ENCODE measurements around the gene MAPRE3.

Gene MAPRE3

DNA sequence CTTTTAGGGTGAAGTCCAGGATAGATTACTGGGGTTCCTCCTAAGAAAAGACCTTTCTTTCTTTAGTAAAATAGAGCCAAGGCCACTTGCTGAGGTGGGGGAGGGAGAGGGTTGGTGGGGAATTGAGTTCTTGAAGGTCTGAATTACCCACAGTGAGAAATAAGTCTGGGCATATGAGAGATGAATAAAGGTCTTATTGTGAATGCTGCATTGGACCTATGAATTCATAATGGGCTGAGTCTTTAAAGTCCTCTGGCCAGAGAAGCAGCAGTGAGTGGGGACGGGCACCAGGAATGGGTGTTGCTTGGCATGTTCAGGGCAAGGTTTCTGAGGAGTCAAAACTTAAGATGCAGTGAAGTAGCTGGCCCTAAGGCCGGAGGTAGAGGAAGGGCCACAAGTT lies 10.5 kb downstream of the MAPRE3 start:
- in situ Hi-C loops (cut with HindIII; ENCODE audit: low sequenced_read_pairs): loop anchor here (5.0 kb wide), 1 partner anchor 86 kb away; no protein-coding TSS in a partner anchor

DNA sequence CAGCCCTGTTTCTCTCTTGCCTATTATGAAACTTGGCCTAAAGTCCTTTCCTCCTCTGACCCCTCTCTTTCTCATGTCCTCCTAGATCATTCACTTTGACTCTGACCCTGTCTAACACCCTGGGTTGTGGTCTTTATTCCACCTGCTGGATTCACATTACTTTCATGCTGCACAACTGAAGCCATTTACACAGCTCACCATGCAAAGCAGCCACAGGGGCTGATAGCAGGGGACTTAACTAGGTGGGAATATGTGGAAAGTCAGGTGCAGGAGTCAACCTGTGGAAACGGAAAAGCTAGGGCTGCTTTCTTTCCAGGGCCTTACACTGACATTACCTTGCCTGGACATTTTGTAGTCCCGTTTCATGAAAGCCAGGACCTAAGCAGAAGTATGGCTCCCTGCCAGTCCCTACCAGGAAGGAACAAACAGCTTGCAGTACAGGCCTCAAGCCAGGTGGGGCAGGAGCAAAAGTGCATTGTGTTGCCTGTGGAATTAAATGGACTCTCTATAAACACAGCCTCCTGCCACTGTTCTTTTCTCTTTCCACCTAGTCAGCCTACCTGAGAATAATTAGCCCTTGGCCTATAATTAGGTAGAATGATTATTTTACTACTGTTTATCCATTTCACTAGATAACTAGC lies 11.8 kb downstream of the MAPRE3 start:
- in situ Hi-C loops (cut with HindIII; ENCODE audit: low sequenced_read_pairs): loop anchor here (5.0 kb wide), 1 partner anchor 85 kb away; no protein-coding TSS in a partner anchor

DNA sequence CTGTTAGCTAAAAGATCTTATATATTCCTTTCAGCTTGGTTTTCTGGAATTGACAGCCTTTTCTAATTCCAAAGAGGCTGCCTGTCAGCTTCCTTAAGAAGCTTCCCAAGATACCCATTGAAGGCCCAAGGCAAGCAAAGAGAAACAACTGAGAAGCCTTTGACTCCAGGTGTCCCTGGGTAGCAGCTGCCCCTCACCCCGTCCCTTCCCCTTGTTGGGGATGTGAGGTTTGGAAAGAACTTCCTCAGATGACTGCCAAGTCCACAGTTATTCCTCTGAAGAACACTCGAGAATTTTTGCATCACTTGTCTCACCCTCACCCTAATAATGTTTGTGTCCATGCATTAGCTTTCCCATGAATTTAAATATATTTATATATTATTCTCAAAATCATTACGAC lies 13.3 kb downstream of the MAPRE3 start:
- in situ Hi-C loops (cut with HindIII; ENCODE audit: low sequenced_read_pairs): loop anchor here (5.0 kb wide), 1 partner anchor 84 kb away; no protein-coding TSS in a partner anchor

DNA sequence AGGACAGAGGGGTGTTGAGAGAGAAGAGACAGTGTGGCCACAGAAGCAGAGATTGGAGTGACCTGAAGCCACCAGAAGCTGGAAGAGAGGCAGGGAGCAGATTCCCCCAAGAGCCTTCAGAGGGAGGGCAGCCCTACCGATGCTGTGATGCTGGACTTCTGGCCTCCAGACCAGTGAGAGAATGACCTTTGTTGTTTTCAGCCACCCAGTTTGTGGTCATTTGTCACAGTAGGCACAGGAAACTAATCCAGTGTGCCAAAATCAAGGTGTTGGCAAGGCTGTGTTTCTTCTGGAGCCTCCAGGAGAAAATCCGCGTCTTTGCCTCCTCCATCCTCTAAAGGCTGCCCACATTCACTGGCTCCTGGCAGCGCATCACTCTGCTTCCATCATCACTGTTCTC lies 15.4 kb downstream of the MAPRE3 start:
- in situ Hi-C loops (cut with HindIII; ENCODE audit: low sequenced_read_pairs): no loop called here

DNA sequence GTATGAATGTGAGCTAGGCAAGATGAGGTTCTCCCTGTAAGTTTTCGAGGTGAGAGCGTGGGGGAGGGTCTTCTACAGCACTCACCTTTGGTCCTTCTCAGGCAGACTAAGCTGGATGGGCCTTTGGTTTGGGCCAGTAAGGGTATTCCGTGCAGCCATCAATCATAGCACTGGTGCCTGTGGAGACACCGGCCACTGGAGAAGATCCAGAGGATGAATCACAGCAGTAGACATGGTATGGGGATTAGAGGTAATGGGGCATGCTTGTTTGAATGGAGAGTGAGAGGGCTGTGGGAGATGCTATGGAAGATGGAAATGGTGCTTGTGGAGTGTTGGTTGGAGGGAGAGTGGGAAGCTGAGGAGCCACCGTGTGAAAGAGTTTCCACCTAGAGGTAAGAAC lies 16.1 kb downstream of the MAPRE3 start:
- in situ Hi-C loops (cut with HindIII; ENCODE audit: low sequenced_read_pairs): no loop called here

DNA sequence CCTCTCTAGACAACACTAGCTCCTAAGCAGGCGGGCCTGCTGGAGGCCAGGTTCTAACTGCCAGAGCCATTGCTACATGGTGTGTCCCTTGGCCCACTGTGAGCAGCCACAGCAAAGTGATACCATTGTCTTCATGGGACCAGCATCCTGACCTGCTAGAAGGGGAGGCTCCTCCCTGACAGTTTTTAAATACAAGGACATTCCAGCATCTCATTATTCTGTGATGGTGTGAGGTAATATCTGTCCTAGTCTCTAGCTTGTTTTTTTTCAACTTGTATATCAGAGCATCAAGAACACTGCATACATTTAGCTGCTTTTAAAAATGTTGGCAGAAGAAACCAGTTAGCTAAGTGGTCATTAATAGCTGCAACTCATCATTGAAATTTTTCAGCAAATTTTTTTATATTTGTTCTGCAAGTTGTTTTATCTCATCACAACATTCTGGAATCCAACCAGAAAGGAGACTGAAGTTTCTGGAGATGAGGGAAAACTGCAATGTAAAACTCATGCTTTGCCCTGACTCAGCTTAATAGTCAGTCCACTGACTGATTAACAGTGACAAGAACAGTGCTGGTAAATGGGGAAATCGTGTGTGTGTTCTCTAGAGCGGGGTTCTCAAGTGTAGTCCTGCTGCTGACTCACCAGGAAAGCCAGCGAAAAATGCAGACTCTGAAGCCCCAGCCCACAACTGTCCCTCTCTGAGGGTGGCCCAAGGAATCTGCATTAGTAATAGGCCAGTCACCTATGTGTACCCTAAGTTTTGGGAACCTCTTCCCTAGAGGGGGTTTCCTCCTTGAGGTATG lies 17.8 kb downstream of the MAPRE3 start:
- in situ Hi-C loops (cut with HindIII; ENCODE audit: low sequenced_read_pairs): no loop called here

DNA sequence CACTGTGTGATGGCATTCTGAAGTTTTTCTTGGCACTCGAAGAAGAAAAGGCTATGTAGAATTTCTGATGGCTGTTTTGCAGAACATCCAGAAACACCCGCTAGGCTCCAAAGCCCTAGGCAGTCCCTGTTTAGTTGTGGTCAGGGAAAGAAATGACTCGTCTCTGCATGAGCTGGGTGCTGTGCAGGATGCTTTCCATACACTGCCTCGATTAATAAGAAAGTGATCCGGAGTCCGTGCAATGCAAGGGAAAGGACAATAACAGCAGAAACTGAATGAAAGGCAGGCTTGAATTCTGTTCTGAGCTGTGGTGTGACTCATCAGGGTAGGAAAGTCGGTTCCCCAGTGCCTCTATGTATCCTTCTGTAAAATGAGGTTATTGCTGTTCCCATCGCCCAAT lies 18.7 kb downstream of the MAPRE3 start:
- in situ Hi-C loops (cut with HindIII; ENCODE audit: low sequenced_read_pairs): no loop called here

DNA sequence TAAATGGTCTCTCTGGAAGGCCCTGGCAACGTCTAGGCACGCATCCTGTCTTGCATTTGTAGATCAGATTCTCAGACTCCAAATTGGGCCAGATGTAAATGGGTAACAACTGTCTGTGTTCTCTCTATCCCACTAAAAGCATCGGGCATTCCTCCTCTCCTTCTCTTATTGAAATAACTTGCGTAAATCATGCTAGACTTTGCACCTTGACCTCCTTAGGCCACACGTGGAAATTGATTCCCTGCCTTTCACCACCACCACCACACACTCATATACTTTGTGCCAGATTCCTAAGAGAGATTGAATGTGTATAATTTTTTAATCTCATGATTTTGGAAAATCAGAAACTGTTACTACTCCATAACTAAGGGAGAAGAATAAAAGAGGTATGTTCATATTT lies 21.3 kb downstream of the MAPRE3 start:
- in situ Hi-C loops (cut with HindIII; ENCODE audit: low sequenced_read_pairs): no loop called here

DNA sequence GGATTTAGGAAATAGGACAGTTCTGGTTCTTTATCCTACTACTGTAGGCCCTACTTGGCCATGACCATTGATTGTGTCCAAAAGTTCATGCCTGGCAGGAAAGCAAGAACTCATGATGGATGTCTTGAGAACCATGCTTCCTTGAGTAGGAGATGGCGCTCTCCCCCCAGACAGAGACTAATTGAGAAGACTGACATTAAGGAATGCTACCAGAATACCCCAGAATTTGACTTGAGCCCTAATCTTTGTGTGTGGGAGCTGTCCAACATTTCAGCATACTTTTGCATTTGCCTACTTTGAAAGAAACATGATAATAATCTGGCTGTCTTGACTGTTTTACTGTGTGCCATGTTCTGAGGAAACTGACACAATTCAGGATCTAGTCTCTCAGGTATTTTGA lies 23.3 kb downstream of the MAPRE3 start:
- in situ Hi-C loops (cut with HindIII; ENCODE audit: low sequenced_read_pairs): no loop called here

DNA sequence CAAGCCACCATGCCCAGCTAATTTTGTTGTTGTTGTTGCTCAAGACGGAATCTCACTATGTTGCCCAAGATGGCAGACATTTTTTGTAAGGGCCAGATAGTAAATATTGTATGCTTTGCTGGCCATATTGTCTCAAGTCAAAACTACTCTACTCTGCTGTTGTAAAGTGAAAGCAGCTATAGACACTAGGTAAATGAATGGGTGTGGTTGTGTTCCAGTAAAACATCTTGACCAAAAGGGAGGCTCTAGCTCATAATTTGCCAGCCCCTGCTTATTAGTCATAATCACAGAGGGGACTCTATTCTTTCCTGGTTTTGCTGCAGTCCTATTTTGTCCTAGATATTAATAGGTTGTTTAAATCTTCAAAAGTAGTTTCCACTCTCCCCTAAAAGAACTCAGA lies 24.5 kb downstream of the MAPRE3 start:
- in situ Hi-C loops (cut with HindIII; ENCODE audit: low sequenced_read_pairs): no loop called here

DNA sequence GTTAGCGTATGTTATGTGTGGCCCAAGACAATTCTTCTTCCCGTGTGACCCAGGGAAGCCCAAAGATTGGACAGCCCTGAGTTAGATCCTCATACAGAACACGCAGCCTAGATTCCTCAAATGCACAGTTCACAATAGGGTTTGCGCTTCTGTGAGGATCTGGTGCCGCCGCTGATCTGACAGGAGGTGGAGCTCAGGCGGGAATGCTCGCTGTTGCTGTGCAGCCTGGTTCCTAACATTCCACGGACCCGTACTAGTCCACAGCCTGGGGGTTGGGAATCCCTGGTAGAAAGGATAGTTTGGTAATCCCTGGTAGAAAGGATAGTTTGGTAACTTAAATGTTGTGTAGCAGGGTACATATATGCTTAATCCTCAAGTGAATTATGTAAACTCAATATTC lies 27.0 kb downstream of the MAPRE3 start:
- in situ Hi-C loops (cut with HindIII; ENCODE audit: low sequenced_read_pairs): no loop called here

DNA sequence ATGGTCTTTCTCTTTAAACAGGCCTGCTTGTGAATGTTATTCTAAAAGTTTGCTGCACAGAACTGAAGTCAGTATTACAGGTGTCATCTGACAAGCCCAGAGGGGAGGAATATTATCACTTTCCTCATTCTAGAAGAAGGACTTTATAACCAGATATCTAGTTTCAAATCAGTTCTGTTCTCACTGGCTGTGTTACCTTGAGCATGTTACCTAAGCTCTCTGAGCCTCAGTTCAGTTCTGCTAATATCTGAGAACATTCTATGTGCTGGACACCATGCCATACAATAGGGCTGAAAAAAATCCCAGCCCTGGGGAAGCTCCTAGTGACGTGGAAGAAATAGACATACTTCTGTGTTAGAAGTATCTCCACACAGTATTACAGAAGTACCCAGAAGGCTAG lies 27.9 kb downstream of the MAPRE3 start:
- in situ Hi-C loops (cut with HindIII; ENCODE audit: low sequenced_read_pairs): no loop called here

DNA sequence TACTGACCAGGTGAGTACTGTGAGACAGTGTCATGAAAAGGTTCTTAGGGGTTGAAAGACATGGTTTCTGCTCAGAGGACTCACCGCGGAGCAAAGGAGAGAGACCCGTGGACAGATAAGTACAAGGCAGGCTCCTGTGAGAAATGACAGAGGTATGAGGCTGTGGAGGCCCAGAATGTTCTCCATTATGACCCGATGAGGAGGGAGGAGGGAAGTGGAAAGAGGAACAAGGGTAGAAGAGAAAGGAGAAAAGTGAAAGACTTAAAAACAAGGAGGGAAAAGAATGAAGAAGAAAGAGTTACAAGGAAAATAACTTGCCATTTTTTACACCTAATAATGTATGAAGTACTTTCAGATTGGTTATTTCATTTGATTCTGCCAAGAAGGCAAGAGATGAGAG lies 29.8 kb downstream of the MAPRE3 start:
- in situ Hi-C loops (cut with HindIII; ENCODE audit: low sequenced_read_pairs): no loop called here

DNA sequence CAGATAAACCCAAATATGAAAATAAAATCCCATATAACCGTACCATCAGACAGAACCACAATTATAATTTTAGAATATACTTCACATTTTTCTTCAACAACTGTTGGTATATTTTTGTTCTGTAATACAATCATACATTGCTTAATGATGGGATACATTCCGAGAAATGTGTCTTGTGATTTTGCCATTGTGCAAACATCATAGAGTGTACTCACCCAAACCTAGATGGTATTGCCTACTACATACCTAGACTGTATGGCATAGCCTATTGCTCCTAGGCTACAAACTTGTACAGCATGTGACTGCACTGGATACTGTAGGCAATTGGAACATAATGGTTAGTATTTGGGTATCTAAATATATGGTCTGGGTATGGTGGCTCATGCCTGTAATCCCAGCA lies 30.6 kb downstream of the MAPRE3 start:
- in situ Hi-C loops (cut with HindIII; ENCODE audit: low sequenced_read_pairs): no loop called here

DNA sequence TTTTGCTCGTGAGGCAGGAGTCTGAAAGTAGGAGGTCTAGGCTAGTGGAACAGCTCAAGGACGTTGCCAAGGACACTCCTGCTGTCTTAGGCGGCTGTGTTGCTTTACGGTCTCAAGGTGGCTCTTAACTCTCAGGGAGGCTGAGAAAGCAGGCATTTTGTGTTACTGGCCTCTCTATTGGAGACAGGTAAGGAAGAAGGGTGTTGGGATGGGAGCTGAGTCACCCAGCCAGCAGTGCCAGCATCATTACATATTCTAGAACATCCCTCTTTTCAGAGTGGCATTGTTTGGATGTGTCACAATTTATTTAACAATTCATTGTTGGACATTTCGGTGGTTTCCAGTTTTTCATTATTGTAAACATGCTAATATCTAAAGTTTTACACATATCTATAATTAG lies 31.5 kb downstream of the MAPRE3 start:
- in situ Hi-C loops (cut with HindIII; ENCODE audit: low sequenced_read_pairs): no loop called here

DNA sequence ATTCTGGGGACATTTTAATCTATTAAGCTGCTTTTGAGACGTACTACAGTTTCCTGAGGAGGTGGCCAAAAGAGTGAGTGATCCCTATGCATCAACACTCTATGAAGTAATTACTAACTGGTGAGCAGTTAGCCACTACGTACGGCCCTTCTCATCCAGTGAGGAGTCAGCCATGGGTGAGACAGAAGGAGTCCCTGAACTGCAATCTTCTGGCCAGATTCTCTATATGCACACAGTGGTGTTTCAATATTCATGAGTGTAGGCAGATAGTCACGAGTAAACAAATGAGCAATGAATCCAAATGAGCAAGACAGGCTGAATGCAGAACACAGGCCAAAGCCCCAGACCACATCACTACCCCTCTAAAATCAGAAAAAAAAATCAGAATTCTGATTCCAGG lies 32.6 kb downstream of the MAPRE3 start:
- in situ Hi-C loops (cut with HindIII; ENCODE audit: low sequenced_read_pairs): no loop called here

DNA sequence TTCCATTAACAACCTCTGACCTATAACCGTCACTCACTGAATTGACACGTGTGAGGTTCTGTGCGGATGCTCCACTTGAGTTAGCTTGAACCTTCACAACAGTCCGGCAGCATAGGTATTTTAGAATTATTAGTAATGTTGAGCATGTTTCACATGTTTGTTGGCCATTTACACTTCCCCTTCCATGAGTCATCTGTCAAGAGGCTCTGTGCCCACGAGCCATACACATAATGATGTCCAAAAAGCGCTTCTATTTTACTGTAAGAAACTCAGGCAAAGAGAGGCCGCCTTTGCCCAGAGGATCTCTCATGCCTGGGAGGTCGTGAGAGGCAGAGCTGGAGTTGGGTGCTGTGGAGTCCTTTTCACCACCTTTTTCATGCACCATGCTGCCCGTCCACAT lies 33.4 kb downstream of the MAPRE3 start:
- in situ Hi-C loops (cut with HindIII; ENCODE audit: low sequenced_read_pairs): no loop called here

DNA sequence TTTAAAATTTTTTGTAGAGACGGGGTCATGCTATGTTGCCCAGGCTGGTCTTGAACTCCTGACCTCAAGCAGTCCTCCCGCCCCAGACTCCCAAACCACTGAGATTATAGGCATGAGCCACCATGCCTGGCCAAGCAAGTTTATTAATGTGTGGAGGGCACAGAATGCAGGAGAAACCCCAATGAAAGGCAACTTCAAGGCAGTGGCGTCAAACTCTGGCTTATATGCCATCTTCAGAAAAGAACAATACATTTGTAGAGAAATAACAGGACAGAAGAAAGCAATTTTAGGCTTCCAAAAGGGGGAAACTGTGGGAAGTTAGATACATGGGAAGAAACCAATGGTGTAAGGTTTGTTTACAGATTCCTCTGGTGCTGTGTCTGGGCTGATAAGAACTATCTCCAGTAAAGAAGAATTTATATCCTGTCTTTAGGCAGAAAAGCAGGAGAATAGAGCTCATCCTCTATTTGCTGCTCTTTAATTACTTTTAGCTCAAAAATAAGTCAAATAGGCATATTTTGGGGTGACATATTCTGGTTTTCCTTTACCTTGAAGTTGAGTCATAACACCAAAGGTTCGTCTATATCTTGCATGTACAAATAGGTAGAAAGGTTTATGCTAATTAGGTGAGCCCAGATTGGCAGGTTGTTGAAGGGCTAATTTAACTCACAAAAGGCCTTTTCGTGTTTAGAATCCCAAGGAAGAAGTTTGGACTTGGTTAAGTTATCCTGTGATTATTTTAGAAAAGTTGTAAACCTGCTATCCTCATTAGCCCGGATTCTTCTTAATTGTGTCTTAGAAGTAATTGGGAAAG lies 36.4 kb downstream of the MAPRE3 start:
- in situ Hi-C loops (cut with HindIII; ENCODE audit: low sequenced_read_pairs): no loop called here

DNA sequence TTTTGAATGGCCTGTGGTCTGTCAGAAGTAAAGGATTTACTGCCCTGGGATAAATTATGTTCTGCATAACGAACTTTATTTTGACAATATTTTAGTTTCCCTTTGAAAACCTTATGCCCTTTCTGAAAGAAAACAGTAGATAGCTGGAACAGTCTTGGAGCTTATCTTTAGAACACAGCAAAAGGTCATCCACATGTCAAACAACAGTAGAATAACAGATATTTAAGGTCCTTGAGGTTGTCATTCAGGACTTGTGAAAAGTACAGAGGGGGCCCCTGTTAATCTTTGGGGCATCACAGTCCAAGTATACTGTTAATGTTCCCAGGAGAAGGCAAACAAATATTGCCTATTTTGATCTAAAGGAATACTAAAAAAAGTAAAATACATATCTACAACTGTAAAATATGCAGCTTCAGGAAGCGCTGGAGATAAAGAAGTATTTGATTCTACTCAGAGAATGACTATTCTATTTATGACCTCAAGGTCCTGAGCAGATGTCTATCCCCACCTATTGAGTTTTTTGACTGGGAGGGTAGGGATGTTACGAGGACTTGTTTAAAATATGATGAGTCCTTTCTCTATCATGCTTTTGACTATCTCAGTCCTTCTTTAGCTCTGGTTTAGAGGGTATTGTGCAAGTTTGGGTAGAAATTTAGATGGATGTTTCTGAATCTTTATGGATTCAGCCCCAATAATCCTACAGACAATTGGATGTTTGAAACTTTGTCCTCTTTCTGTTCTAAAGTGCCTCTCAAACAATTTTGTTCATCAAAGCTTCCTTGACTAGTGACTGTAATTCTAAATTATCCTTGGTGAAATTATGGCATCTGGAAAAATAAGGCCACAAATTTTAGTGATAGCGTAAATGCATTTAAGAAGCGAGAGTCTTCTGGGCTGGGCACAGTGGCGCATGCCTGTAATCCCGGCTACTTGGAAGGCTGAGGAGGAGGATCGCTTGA lies 37.3 kb downstream of the MAPRE3 start:
- in situ Hi-C loops (cut with HindIII; ENCODE audit: low sequenced_read_pairs): no loop called here

DNA sequence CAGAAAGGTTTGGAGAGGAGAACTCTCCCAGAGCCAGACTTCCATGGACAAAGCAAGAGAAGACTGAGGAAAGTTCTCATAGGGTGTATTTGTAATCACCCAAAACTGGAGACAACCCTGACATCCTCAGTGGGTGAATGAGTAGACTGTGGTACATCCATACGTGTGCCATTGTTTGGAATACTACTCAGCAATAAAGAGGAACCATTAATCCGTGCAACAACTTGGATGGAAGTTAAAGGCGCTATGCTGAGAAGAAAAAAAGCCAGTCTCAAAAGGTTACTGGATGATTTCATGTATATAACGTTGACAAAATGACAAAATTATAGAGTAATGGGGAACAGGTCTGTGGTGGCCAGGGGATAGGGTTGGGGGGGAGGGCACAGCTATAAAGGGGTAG lies 38.2 kb downstream of the MAPRE3 start:
- in situ Hi-C loops (cut with HindIII; ENCODE audit: low sequenced_read_pairs): no loop called here

DNA sequence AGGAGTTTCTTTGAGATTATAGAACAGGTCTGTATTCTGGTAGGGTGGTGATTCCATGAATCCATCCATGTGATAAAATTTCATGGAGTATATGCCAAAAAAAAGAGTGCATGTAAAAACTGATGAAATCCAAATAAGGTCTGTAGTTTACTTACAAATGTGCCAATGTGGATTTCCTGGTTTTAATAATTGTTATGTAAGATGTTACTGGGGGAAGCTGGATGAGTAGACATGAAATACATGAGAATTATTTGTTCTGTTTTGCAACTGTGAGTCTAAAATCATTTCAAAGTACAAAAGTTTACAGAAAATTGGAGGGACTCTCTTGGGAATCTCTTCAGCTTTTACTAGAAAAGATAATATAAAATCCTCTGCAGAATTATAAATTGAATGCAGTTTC lies 38.6 kb downstream of the MAPRE3 start:
- in situ Hi-C loops (cut with HindIII; ENCODE audit: low sequenced_read_pairs): no loop called here
